SK-N-SH (cell line): ENCODE data around the gene INPP5A. TPM values are rescaled to one million over a fixed set of nuclear protein-coding genes. Genes with fewer than 3 reads are reported as not detected.

Source experiments
- CTCF ChIA-PET: fragments of 300-600, 350-600 bp; formaldehyde crosslinking; extraction: SDS; loops from one replicate; lab custom pipeline; 2021; lab: Yijun Ruan, JAX
- POLR2A ChIA-PET: fragments of 350-600 bp; sonication (Branson Sonifier 250); formaldehyde crosslinking; extraction: SDS; loops from one replicate; lab custom pipeline; 2020; ENCODE audit warnings: antibody characterized with exemption, inconsistent platforms; lab: Yijun Ruan, JAX
- DNase-seq: peaks from one replicate; pipeline ENCODE4 v3.0.0; 2012
- H2AFZ ChIP-seq: fragments of 200-600 bp; sonication (generic); 2 replicates; pipeline ENCODE4 v1.8.1; 2016; ENCODE audit warnings: antibody characterized with exemption, mild to moderate bottlenecking, low read depth
- H3F3A ChIP-seq: fragments of 200-600 bp; sonication (generic); replicated peaks from 2 replicates; pipeline ENCODE3; 2016; ENCODE audit warnings: antibody characterized with exemption, mild to moderate bottlenecking; ENCODE audit not compliant: insufficient read depth
- H3K27ac ChIP-seq, 2 experiments: fragments of 200-500 bp in 1 of 2; fragments of 200-600 bp in 1 of 2; sonication (Bioruptor generic) in 1 of 2; sonication (generic), shearing (Covaris generic) in 1 of 2; 2 replicates each; pipeline versions ENCODE4 v1.5.1 to v1.6.1; 2014 to 2016; ENCODE audit warnings: low read depth in 2 of 2, inconsistent platforms in 1 of 2, low read length in 1 of 2, mild to moderate bottlenecking in 1 of 2, mixed read lengths in 1 of 2
- H3K27me3 ChIP-seq: fragments of 200-600 bp; sonication (generic), shearing (Covaris generic); 2 replicates; pipeline ENCODE4 v1.6.1; 2016; ENCODE audit warnings: mixed run types; ENCODE audit not compliant: insufficient read depth
- H3K36me3 ChIP-seq, 2 experiments: fragments of 200-500 bp in 1 of 2; fragments of 200-600 bp in 1 of 2; sonication (Bioruptor generic) in 1 of 2; sonication (generic) in 1 of 2; replicated peaks in 1 of 2; 2 replicates each; pipeline versions ENCODE3 to v1.5.1; 2014 to 2016; ENCODE audit warnings: low read length in 1 of 2, mild to moderate bottlenecking in 1 of 2; ENCODE audit not compliant: insufficient read depth in 2 of 2, control insufficient read depth in 1 of 2
- H3K4me1 ChIP-seq, 2 experiments: fragments of 200-500 bp in 1 of 2; fragments of 200-600 bp in 1 of 2; sonication (Bioruptor generic) in 1 of 2; sonication (generic), shearing (Covaris generic) in 1 of 2; 2 replicates each; pipeline versions ENCODE4 v1.5.1 to v1.6.1; 2014 to 2016; ENCODE audit warnings: low read depth in 1 of 2, low read length in 1 of 2, mixed run types in 1 of 2; ENCODE audit not compliant: insufficient read depth in 2 of 2, control insufficient read depth in 1 of 2
- H3K4me2 ChIP-seq: fragments of 200-600 bp; sonication (generic), shearing (Covaris generic); 2 replicates; pipeline ENCODE4 v1.6.1; 2017; ENCODE audit warnings: mixed run types
- H3K4me3 ChIP-seq, 2 experiments: fragments of 200-500 bp in 1 of 2; fragments of 200-600 bp in 1 of 2; sonication (Bioruptor generic) in 1 of 2; sonication (generic), shearing (Covaris generic) in 1 of 2; 2 replicates each; pipeline versions ENCODE4 v1.5.1 to v1.8.1; 2014 to 2016; ENCODE audit warnings: low read depth in 2 of 2, inconsistent platforms in 1 of 2, low read length in 1 of 2, mild to moderate bottlenecking in 1 of 2, mixed read lengths in 1 of 2, moderate library complexity in 1 of 2
- H3K79me2 ChIP-seq: fragments of 200-600 bp; sonication (generic); 2 replicates; pipeline ENCODE4 v1.8.1; 2017; ENCODE audit warnings: mild to moderate bottlenecking; ENCODE audit not compliant: insufficient read depth
- H3K9ac ChIP-seq: fragments of 200-600 bp; sonication (generic); 2 replicates; pipeline ENCODE4 v1.6.1; 2017; ENCODE audit warnings: mixed run types
- H3K9me2 ChIP-seq: fragments of 200-600 bp; sonication (generic); 2 replicates; pipeline ENCODE4 v1.6.1; 2017; ENCODE audit warnings: mixed run types
- H3K9me3 ChIP-seq: fragments of 200-600 bp; sonication (generic); 2 replicates; pipeline ENCODE4 v1.6.1; 2017; ENCODE audit warnings: mixed run types, mild to moderate bottlenecking, moderate library complexity
- H4K20me1 ChIP-seq: fragments of 200-600 bp; sonication (generic); 2 replicates; pipeline ENCODE4 v1.6.1; 2017; ENCODE audit warnings: mild to moderate bottlenecking, mixed run types; ENCODE audit not compliant: insufficient read depth
- CHD2 ChIP-seq: fragments of 150-350 bp; IDR thresholded peaks from 2 replicates; pipeline ENCODE4 v1.6.1; 2018; ENCODE audit warnings: low read length; ENCODE audit not compliant: partially characterized antibody
- ELF1 ChIP-seq: IDR thresholded peaks from 2 replicates; pipeline ENCODE4 v1.4.0; 2012
- EZH2phosphoT487 ChIP-seq: fragments of 200-600 bp; sonication (generic); IDR thresholded peaks from 2 replicates; pipeline ENCODE4 v1.6.1; 2017; ENCODE audit warnings: low read depth, mixed run types, mild to moderate bottlenecking, antibody characterized with exemption, moderate library complexity, borderline replicate concordance
- FOSL2 ChIP-seq: IDR thresholded peaks from 2 replicates; pipeline ENCODE4 v1.4.0; 2012; ENCODE audit warnings: low read depth, mild to moderate bottlenecking, moderate library complexity, borderline replicate concordance
- FOXJ3 ChIP-seq: sonication (generic); formaldehyde crosslinking; IDR thresholded peaks from 2 replicates; pipeline ENCODE4 v1.5.1; 2020; ENCODE audit warnings: mild to moderate bottlenecking, missing genetic modification reagents
- GABPA ChIP-seq: IDR thresholded peaks from 2 replicates; pipeline ENCODE4 v1.4.0; 2012; ENCODE audit warnings: low read depth, mild to moderate bottlenecking
- GATA2 ChIP-seq: sonication (generic); formaldehyde crosslinking; IDR thresholded peaks from 2 replicates; pipeline ENCODE4 v1.5.0; 2020; ENCODE audit warnings: mild to moderate bottlenecking, missing genetic modification reagents
- JUND ChIP-seq: IDR thresholded peaks from 2 replicates; pipeline ENCODE4 v1.4.0; 2012
- NRF1 ChIP-seq: IDR thresholded peaks from 2 replicates; pipeline ENCODE4 v1.6.1; 2012; ENCODE audit warnings: low read depth, mild to moderate bottlenecking, low read length
- POLR2AphosphoS5 ChIP-seq: IDR thresholded peaks from 2 replicates; pipeline ENCODE4 v1.6.1; 2012; ENCODE audit warnings: low read depth, low read length
- RAD21 ChIP-seq: IDR thresholded peaks from 2 replicates; pipeline ENCODE4 v1.6.1; 2012; ENCODE audit warnings: mild to moderate bottlenecking, low read length
- RCOR1 ChIP-seq: fragments of 150-350 bp; IDR thresholded peaks from 2 replicates; pipeline ENCODE4 v1.6.1; 2017; ENCODE audit warnings: antibody characterized with exemption, low read length
- RFX5 ChIP-seq: IDR thresholded peaks from 2 replicates; pipeline ENCODE4 v1.6.1; 2012; ENCODE audit warnings: mild to moderate bottlenecking, improper control_type of control experiment, low read length
- RXRA ChIP-seq: IDR thresholded peaks from 2 replicates; pipeline ENCODE4 v1.4.0; 2012; ENCODE audit warnings: low read depth, mild to moderate bottlenecking, borderline replicate concordance
- SIN3A ChIP-seq: IDR thresholded peaks from 2 replicates; pipeline ENCODE4 v1.6.1; 2012; ENCODE audit warnings: low read depth, mild to moderate bottlenecking, low read length, moderate library complexity, borderline replicate concordance
- SMC3 ChIP-seq: IDR thresholded peaks from 2 replicates; pipeline ENCODE4 v1.6.1; 2012; ENCODE audit warnings: low read depth, low read length, improper control_type of control experiment
- TAF1 ChIP-seq: IDR thresholded peaks from 2 replicates; pipeline ENCODE4 v1.6.1; 2012; ENCODE audit warnings: low read depth, mild to moderate bottlenecking, low read length, moderate library complexity, borderline replicate concordance
- YY1 ChIP-seq: IDR thresholded peaks from 2 replicates; pipeline ENCODE4 v1.4.0; 2012; ENCODE audit warnings: low read depth, mild to moderate bottlenecking
- WGBS: methylation state at CpG from one replicate; pipeline ENCODE4 v1.1.6; 2017; ENCODE audit warnings: low lambda C conversion rate; 5-methylcytosine and 5-hydroxymethylcytosine counted together
- polyA plus RNA-seq, 3 experiments: library from polyadenylated mRNA; depleted of rRNA; stranded (reverse); fragments of >200 nt; gene quantifications; 2 replicates each; pipeline ENCODE4 v1.2.3, GENCODE V29; 2012
- TF ChIP-seq, protein P1 (sequence below): IDR thresholded peaks from 2 replicates; pipeline ENCODE4 v1.4.0; 2012; ENCODE audit warnings: low read depth, borderline replicate concordance
- TF ChIP-seq, protein P2 (sequence below): IDR thresholded peaks from 2 replicates; pipeline ENCODE4 v1.4.0; 2012; ENCODE audit warnings: low read depth
- TF ChIP-seq, protein P3 (sequence below): fragments of 150-350 bp; IDR thresholded peaks from 2 replicates; pipeline ENCODE4 v1.6.1; 2017; ENCODE audit warnings: antibody characterized with exemption, low read length, low read depth, borderline replicate concordance

The INPP5A gene
- polyA plus RNA-seq, 1 of the 3 experiments (the other 2 are of a cell fraction), result 12.0 TPM

DNA sequence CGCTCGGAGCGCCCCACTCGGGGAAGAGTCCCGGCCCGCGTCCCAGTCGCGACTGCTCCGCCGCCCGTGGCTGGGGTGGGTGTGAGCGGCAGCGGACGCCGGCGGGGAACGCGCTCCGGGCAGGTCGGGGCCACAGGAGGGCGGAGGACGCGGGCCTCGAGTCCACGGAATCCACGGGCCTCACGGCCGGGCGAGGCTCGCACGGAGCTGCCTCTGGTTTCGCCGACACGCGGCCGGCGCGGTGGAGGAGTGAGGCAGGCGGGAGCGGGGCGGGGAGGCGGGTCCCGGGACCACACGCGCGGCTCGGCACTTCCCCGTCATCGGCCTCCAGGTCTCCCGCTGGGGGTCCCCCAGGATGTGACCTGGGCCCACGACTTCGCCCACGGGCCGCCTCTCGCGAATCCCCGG lies 248.9 kb downstream of the INPP5A start (continued):
- TF ChIP-seq RCOR1 (no peak), GABPA (no peak), EZH2phosphoT487 (no peak), SIN3A (no peak)
- TF ChIP-seq, protein P1, sequence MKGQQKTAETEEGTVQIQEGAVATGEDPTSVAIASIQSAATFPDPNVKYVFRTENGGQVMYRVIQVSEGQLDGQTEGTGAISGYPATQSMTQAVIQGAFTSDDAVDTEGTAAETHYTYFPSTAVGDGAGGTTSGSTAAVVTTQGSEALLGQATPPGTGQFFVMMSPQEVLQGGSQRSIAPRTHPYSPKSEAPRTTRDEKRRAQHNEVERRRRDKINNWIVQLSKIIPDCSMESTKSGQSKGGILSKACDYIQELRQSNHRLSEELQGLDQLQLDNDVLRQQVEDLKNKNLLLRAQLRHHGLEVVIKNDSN, result no peak
- TF ChIP-seq, all 33 proteins: peak for 0

DNA sequence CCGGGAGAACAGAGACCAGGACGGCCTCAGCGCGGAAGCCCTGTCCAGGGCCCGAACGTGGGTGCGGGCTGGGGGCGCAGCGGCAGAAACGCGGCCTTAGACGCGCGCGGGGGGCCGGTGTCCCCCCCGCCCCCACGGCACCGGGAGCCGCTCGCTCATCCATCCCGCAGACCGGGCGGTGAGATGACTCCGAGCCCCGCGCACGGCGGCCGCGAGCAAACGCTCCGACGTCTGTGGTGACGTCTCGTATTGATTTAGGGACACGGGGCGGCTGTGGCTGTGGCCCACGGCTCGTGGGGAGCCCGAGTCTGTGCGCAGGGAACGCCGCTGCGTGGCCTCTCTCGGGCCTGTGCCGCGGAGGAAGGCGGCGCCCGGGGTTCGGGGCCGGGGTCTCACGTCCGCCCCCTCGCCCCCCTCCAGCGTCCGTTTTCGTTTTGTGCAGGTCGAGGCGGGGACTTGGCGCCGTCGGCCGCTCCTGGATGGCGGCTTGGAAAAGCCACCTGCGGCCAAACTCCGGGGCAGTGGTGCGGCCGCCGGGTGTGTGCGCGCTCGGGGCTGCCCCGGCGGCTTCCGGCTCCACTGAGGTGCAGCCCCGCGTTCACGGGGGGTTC lies 249.4 kb downstream of the INPP5A start:
- Histone ChIP-seq H3K4me1 (no peaks in the 10 kb centered on the region), H3K9me2 (no peaks in the 10 kb centered on the region), H2AFZ (no peak overlapping the region), H3K4me2 (no peak overlapping the region), H3F3A (no peaks in the 10 kb centered on the region), H3K27me3 (peaks cover 46% of the 10 kb centered on the region)
- ChIA-PET POLR2A (no interaction called here), CTCF (no interaction called here)
- TF ChIP-seq RAD21 (no peak), RCOR1 (no peak), FOSL2 (no peak), CHD2 (no peak), NRF1 (no peak), TAF1 (no peak), EZH2phosphoT487 (no peak), ELF1 (no peak), YY1 (no peak), POLR2AphosphoS5 (no peak), JUND (no peak), SMC3 (no peak), RXRA (no peak), RFX5 (no peak), GATA2 (no peak), FOXJ3 (CRISPR knock-in tag) (no peak)
- TF ChIP-seq, protein P2, sequence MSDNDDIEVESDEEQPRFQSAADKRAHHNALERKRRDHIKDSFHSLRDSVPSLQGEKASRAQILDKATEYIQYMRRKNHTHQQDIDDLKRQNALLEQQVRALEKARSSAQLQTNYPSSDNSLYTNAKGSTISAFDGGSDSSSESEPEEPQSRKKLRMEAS, result no peak
- TF ChIP-seq, protein P3, sequence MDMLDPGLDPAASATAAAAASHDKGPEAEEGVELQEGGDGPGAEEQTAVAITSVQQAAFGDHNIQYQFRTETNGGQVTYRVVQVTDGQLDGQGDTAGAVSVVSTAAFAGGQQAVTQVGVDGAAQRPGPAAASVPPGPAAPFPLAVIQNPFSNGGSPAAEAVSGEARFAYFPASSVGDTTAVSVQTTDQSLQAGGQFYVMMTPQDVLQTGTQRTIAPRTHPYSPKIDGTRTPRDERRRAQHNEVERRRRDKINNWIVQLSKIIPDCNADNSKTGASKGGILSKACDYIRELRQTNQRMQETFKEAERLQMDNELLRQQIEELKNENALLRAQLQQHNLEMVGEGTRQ, result no peak
- TF ChIP-seq, protein P1, result no peak
- TF ChIP-seq, all 33 proteins: peak for 0
- Histone ChIP-seq H3K79me2 (no peaks in the 10 kb centered on the region), H3K27ac (no peak overlapping the region), H3K36me3 (no peaks in the 10 kb centered on the region), H3K9ac (no peak overlapping the region), H3K4me3 (no peak overlapping the region), H3K9me3 (no peaks in the 10 kb centered on the region), H4K20me1 (0 out of 2 replicates have a peak, but pooled peaks cover 4% of the 10 kb centered on the region)
- WGBS, result 5% methylated on average over 13 of the region's 80 CpGs
- peak; percentile 55 for DNase-seq
